ENCODE results near the gene FHL1.
"Not testable (repeated sequence)": the region's sequence is repeated elsewhere in the genome, so short reads cannot be mapped to it uniquely, and the experiment has no call there.

DNA sequence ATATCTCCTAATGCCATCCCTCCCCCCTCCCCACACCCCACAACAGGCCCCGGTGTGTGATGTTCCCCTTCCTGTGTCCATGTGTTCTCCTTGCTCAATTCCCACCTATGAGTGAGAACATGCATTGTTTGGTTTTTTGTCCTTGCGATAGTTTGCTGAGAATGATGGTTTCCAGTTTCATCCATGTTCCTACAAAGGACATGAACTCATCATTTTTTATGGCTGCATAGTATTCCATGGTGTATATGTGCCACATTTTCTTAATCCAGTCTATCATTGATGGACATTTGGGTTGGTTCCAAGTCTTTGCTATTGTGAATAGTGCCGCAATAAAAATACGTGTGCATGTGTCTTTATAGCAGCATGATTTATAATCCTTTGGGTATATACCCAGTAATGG, 90.5 kb downstream of the FHL1 start:
- TF ChIP-seq, protein P1, sequence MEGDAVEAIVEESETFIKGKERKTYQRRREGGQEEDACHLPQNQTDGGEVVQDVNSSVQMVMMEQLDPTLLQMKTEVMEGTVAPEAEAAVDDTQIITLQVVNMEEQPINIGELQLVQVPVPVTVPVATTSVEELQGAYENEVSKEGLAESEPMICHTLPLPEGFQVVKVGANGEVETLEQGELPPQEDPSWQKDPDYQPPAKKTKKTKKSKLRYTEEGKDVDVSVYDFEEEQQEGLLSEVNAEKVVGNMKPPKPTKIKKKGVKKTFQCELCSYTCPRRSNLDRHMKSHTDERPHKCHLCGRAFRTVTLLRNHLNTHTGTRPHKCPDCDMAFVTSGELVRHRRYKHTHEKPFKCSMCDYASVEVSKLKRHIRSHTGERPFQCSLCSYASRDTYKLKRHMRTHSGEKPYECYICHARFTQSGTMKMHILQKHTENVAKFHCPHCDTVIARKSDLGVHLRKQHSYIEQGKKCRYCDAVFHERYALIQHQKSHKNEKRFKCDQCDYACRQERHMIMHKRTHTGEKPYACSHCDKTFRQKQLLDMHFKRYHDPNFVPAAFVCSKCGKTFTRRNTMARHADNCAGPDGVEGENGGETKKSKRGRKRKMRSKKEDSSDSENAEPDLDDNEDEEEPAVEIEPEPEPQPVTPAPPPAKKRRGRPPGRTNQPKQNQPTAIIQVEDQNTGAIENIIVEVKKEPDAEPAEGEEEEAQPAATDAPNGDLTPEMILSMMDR (IDR thresholded peaks at IDR 0.05) = not testable (repeated sequence)
- not testable (repeated sequence) for TF ChIP-seq POLR2AphosphoS5, POLR2A (IDR thresholded peaks at IDR 0.05)

All from sigmoid colon (tissue), 4 donors.